Heart left ventricle (tissue), 16 donors: Measurements from ENCODE around the gene SPOCK1. TPM values are rescaled to one million over a fixed set of nuclear protein-coding genes. Genes with fewer than 3 reads are reported as not detected.

Experiments
- ATAC-seq, 4 donors: fragments of 200-7000 bp; cut with Tn5 transposase; one replicate each; pipeline ENCODE4 v1.9.1; 2020 to 2022; ENCODE audit warnings: moderate library complexity in 4 of 4, mild to moderate bottlenecking in 3 of 4, moderate number of reproducible peaks in 1 of 4
- DNase-seq, 5 donors: peaks; one replicate each; pipeline ENCODE4 v3.0.0-alpha.2; 2020
- H3K27ac ChIP-seq, 12 donors: fragments of 200-600 bp; sonication (generic) in 4 of 12; one replicate each; pipeline versions ENCODE4 v1.5.0 to v1.8.0; 2016 to 2022; ENCODE audit warnings: mild to moderate bottlenecking in 2 of 12
- H3K27me3 ChIP-seq, 9 donors: fragments of 200-600 bp; sonication (generic) in 2 of 9; one replicate each; pipeline versions ENCODE4 v1.5.1 to v1.8.0; 2016 to 2022; ENCODE audit warnings: mild to moderate bottlenecking in 3 of 9
- H3K36me3 ChIP-seq, 9 donors: fragments of 200-600 bp; sonication (generic) in 2 of 9; one replicate each; pipeline versions ENCODE4 v1.5.0 to v1.8.0; 2018 to 2022; ENCODE audit warnings: mild to moderate bottlenecking in 2 of 9
- H3K4me1 ChIP-seq, 12 donors: fragments of 200-600 bp; sonication (generic) in 4 of 12; one replicate each; pipeline versions ENCODE4 v1.5.0 to v1.8.0; 2016 to 2022; ENCODE audit warnings: mild to moderate bottlenecking in 3 of 12
- H3K4me3 ChIP-seq, 12 donors: fragments of 200-600 bp; sonication (generic) in 4 of 12; one replicate each; pipeline versions ENCODE4 v1.5.0 to v1.8.0; 2017 to 2022; ENCODE audit warnings: mild to moderate bottlenecking in 9 of 12, moderate library complexity in 4 of 12
- H3K9me3 ChIP-seq, 12 donors: fragments of 200-600 bp; sonication (generic) in 4 of 12; one replicate each; pipeline versions ENCODE4 v1.5.0 to v1.8.0; 2016 to 2022; ENCODE audit warnings: mild to moderate bottlenecking in 1 of 12
- CTCF ChIP-seq, 12 donors: fragments of 200-600 bp; sonication (generic) in 4 of 12; IDR thresholded peaks; one replicate each; pipeline versions ENCODE4 v1.5.0 to v1.8.0; 2018 to 2022; ENCODE audit warnings: antibody characterized with exemption in 12 of 12, mild to moderate bottlenecking in 5 of 12
- POLR2A ChIP-seq, 2 donors: fragments of 450-650 bp; IDR thresholded peaks; one replicate each; pipeline ENCODE4 v1.6.1; 2017; ENCODE audit warnings: antibody characterized with exemption in 2 of 2, mild to moderate bottlenecking in 2 of 2, moderate library complexity in 2 of 2
- WGBS, 4 donors: extraction: QIAGEN DNeasy Blood & Tissue Kit in 2 of 4; methylation state at CpG; one replicate each; pipeline versions ENCODE4 v1.1.5 to v1.1.7; 2013 to 2018; 5-methylcytosine and 5-hydroxymethylcytosine counted together
- intact Hi-C, 10 donors: fragments of 100-400 bp; cut with DNase I; formaldehyde crosslinking; loops; one replicate each; pipeline versions ENCODE4 v1.11.1 to v1.14.2; 2022
- polyA plus RNA-seq, 2 donors: library from polyadenylated mRNA; stranded (reverse); fragments of 200-250 nt; gene quantifications; one replicate each; pipeline ENCODE4 v1.2.3, GENCODE V29; 2013
- total RNA-seq, 9 donors: library from RNA; depleted of rRNA in 2 of 9; stranded (reverse); fragments of >200 nt in 2 of 9; fragmentation: NEBNext Ultra II Directional in 3 of 9; extraction: Animal tissue kit (Norgen Biotek cat#: 25700) in 3 of 9; gene quantifications; one replicate each; pipeline versions ENCODE4 v1.1.0 to v1.2.4, GENCODE V29; 2016 to 2023
- donor health status: ischemic (EF 13 %, LVEDD 7.1; RV severe dilation, severe dysfunction).
- donor health status: healthy with polysubstance abuse.
- donor health status: DM: no; HTN: yes; CAD: no.
- donor health status: DM: no; HTN: no; CAD: no.
- donor health status: ischemic (EF 25% LVEDD 6.9; RV normal size, moderate dysfunction).
- donor health status: ischemic (EF 25% LVEDD 5.7; RV mildly dilated, moderate dysfunction).
- donor health status: healthy.
- donor health status: DM: yes; HTN: yes; CAD: no.
- donor health status: ischemic (EF 35%, LVEDD 5.7; RV mildly dilated, moderate dysfunction).
- donor health status: nonischemic (EF 11% LVEDD 7.7; RV severe dilation, severe dysfunction).
- donor health status: DM: yes; HTN: yes; CAD: no.
- donor health status: PGD.
- donor health status: ischemic (EF 29% LVEDD 5.4; RV normal size, mild dysfunction).
- donor health status: nonischemic (EF 23%, LVEDD 6.1; RV moderate dilation, normal function).

Gene SPOCK1
- total and polyA plus RNA-seq, 11 donors: 7.8 to 51.2 (median 19.9) TPM

- H3K4me3 ChIP-seq: no peak overlapping the region
- no peaks in the 10 kb centered on the region for H3K36me3 ChIP-seq
- intact Hi-C loops: no loop called here
- 56 to 77% (median 67%) methylated on average over 1 of the region's 1 CpG; no CpG with 5 or more reads in 1 of the 4 donors for WGBS, 4 donors
- DNase-seq: no peak
- H3K4me1 ChIP-seq: peaks cover 0 to 4% (median 0%) of the 10 kb centered on the region in 12 donors
- H3K27ac ChIP-seq: no peak overlapping the region
- TF ChIP-seq POLR2A (IDR thresholded peaks at IDR 0.05): no peak
- no peak for TF ChIP-seq CTCF (IDR thresholded peaks at IDR 0.05)
- no peak for ATAC-seq
- H3K9me3 ChIP-seq: no peaks in the 10 kb centered on the region
- no peaks in the 10 kb centered on the region for H3K27me3 ChIP-seq
Measured at GRCh38 chr5:137027758-137028157, 471.4 kb downstream of the SPOCK1 start.

GRCh38 chr5:137026296-137026695, 472.8 kb downstream of the SPOCK1 start:
- no peak for TF ChIP-seq CTCF (IDR thresholded peaks at IDR 0.05)
- TF ChIP-seq POLR2A (IDR thresholded peaks at IDR 0.05): no peak
- H3K9me3 ChIP-seq: no peaks in the 10 kb centered on the region
- H3K27me3 ChIP-seq: no peaks in the 10 kb centered on the region
- no peak overlapping the region for H3K4me3 ChIP-seq
- no peaks in the 10 kb centered on the region for H3K36me3 ChIP-seq
- ATAC-seq (no peak), DNase-seq (no peak)
- intact Hi-C loops: no loop called here
- no peak overlapping the region for H3K27ac ChIP-seq
- H3K4me1 ChIP-seq: peaks cover 0 to 13% (median 2%) of the 10 kb centered on the region in 12 donors
- 72 to 82% (median 76%) methylated on average over 2 of the region's 2 CpGs for WGBS, 4 donors

- no peaks in the 10 kb centered on the region for H3K9me3 ChIP-seq
- no peak overlapping the region for H3K27ac ChIP-seq
- WGBS, 4 donors: 51 to 64% (median 58%) methylated on average over 4 of the region's 4 CpGs
- H3K36me3 ChIP-seq: no peaks in the 10 kb centered on the region
- no peak for ATAC-seq
- no peaks in the 10 kb centered on the region for H3K27me3 ChIP-seq
- intact Hi-C loops: no loop called here
- DNase-seq: no peak
- TF ChIP-seq POLR2A (IDR thresholded peaks at IDR 0.05): no peak
- TF ChIP-seq CTCF (IDR thresholded peaks at IDR 0.05): no peak
- peaks cover 0 to 13% (median 2%) of the 10 kb centered on the region in 12 donors for H3K4me1 ChIP-seq
- H3K4me3 ChIP-seq: no peak overlapping the region
Measured at GRCh38 chr5:137024044-137024443, 475.1 kb downstream of the SPOCK1 start.

- intact Hi-C loops: no loop called here
- 82 to 89% (median 87%) methylated on average over 5 of the region's 5 CpGs for WGBS, 4 donors
- Histone ChIP-seq H3K36me3 (no peaks in the 10 kb centered on the region), H3K27ac (no peak overlapping the region), H3K4me3 (no peak overlapping the region), H3K27me3 (no peaks in the 10 kb centered on the region), H3K9me3 (no peaks in the 10 kb centered on the region), H3K4me1 (peaks cover 0 to 13% (median 1%) of the 10 kb centered on the region in 12 donors)
- DNase-seq (no peak), ATAC-seq (no peak)
- TF ChIP-seq CTCF (IDR thresholded peaks at IDR 0.05): no peak
- TF ChIP-seq POLR2A (IDR thresholded peaks at IDR 0.05): no peak
Measured at GRCh38 chr5:137023371-137023770, 475.8 kb downstream of the SPOCK1 start.
